Heart left ventricle (tissue), 16 donors: ENCODE results near the gene ACOXL. TPM values are rescaled to one million over a fixed set of nuclear protein-coding genes. Genes with fewer than 3 reads are reported as not detected.

ENCODE experiments used
- ATAC-seq, 4 donors: fragments of 200-7000 bp; cut with Tn5 transposase; one replicate each; pipeline ENCODE4 v1.9.1; 2020 to 2022; ENCODE audit warnings: moderate library complexity in 4 of 4, mild to moderate bottlenecking in 3 of 4, moderate number of reproducible peaks in 1 of 4
- DNase-seq, 5 donors: peaks; one replicate each; pipeline ENCODE4 v3.0.0-alpha.2; 2020
- H3K27ac ChIP-seq, 12 donors: fragments of 200-600 bp; sonication (generic) in 4 of 12; one replicate each; pipeline versions ENCODE4 v1.5.0 to v1.8.0; 2016 to 2022; ENCODE audit warnings: mild to moderate bottlenecking in 2 of 12
- H3K27me3 ChIP-seq, 9 donors: fragments of 200-600 bp; sonication (generic) in 2 of 9; one replicate each; pipeline versions ENCODE4 v1.5.1 to v1.8.0; 2016 to 2022; ENCODE audit warnings: mild to moderate bottlenecking in 3 of 9
- H3K36me3 ChIP-seq, 9 donors: fragments of 200-600 bp; sonication (generic) in 2 of 9; one replicate each; pipeline versions ENCODE4 v1.5.0 to v1.8.0; 2018 to 2022; ENCODE audit warnings: mild to moderate bottlenecking in 2 of 9
- H3K4me1 ChIP-seq, 12 donors: fragments of 200-600 bp; sonication (generic) in 4 of 12; one replicate each; pipeline versions ENCODE4 v1.5.0 to v1.8.0; 2016 to 2022; ENCODE audit warnings: mild to moderate bottlenecking in 3 of 12
- H3K4me3 ChIP-seq, 12 donors: fragments of 200-600 bp; sonication (generic) in 4 of 12; one replicate each; pipeline versions ENCODE4 v1.5.0 to v1.8.0; 2017 to 2022; ENCODE audit warnings: mild to moderate bottlenecking in 9 of 12, moderate library complexity in 4 of 12
- H3K9me3 ChIP-seq, 12 donors: fragments of 200-600 bp; sonication (generic) in 4 of 12; one replicate each; pipeline versions ENCODE4 v1.5.0 to v1.8.0; 2016 to 2022; ENCODE audit warnings: mild to moderate bottlenecking in 1 of 12
- POLR2A ChIP-seq, 2 donors: fragments of 450-650 bp; IDR thresholded peaks; one replicate each; pipeline ENCODE4 v1.6.1; 2017; ENCODE audit warnings: antibody characterized with exemption in 2 of 2, mild to moderate bottlenecking in 2 of 2, moderate library complexity in 2 of 2
- WGBS, 4 donors: extraction: QIAGEN DNeasy Blood & Tissue Kit in 2 of 4; methylation state at CpG; one replicate each; pipeline versions ENCODE4 v1.1.5 to v1.1.7; 2013 to 2018; 5-methylcytosine and 5-hydroxymethylcytosine counted together
- intact Hi-C, 10 donors: fragments of 100-400 bp; cut with DNase I; formaldehyde crosslinking; loops; one replicate each; pipeline versions ENCODE4 v1.11.1 to v1.14.2; 2022
- polyA plus RNA-seq, 2 donors: library from polyadenylated mRNA; stranded (reverse); fragments of 200-250 nt; gene quantifications; one replicate each; pipeline ENCODE4 v1.2.3, GENCODE V29; 2013
- total RNA-seq, 9 donors: library from RNA; depleted of rRNA in 2 of 9; stranded (reverse); fragments of >200 nt in 2 of 9; fragmentation: NEBNext Ultra II Directional in 3 of 9; extraction: Animal tissue kit (Norgen Biotek cat#: 25700) in 3 of 9; gene quantifications; one replicate each; pipeline versions ENCODE4 v1.1.0 to v1.2.4, GENCODE V29; 2016 to 2023
- TF ChIP-seq, protein P1 (sequence below), 12 donors: fragments of 200-600 bp; sonication (generic) in 4 of 12; IDR thresholded peaks; one replicate each; pipeline versions ENCODE4 v1.5.0 to v1.8.0; 2018 to 2022; ENCODE audit warnings: antibody characterized with exemption in 12 of 12, mild to moderate bottlenecking in 5 of 12
- donor health status: ischemic (EF 13 %, LVEDD 7.1; RV severe dilation, severe dysfunction).
- donor health status: healthy with polysubstance abuse.
- donor health status: DM: no; HTN: yes; CAD: no.
- donor health status: DM: no; HTN: no; CAD: no.
- donor health status: ischemic (EF 25% LVEDD 6.9; RV normal size, moderate dysfunction).
- donor health status: ischemic (EF 25% LVEDD 5.7; RV mildly dilated, moderate dysfunction).
- donor health status: healthy.
- donor health status: DM: yes; HTN: yes; CAD: no.
- donor health status: ischemic (EF 35%, LVEDD 5.7; RV mildly dilated, moderate dysfunction).
- donor health status: nonischemic (EF 11% LVEDD 7.7; RV severe dilation, severe dysfunction).
- donor health status: DM: yes; HTN: yes; CAD: no.
- donor health status: PGD.
- donor health status: ischemic (EF 29% LVEDD 5.4; RV normal size, mild dysfunction).
- donor health status: nonischemic (EF 23%, LVEDD 6.1; RV moderate dilation, normal function).

The ACOXL gene
- total and polyA plus RNA-seq, 11 donors, result 0.25 TPM; not detected in 10

DNA sequence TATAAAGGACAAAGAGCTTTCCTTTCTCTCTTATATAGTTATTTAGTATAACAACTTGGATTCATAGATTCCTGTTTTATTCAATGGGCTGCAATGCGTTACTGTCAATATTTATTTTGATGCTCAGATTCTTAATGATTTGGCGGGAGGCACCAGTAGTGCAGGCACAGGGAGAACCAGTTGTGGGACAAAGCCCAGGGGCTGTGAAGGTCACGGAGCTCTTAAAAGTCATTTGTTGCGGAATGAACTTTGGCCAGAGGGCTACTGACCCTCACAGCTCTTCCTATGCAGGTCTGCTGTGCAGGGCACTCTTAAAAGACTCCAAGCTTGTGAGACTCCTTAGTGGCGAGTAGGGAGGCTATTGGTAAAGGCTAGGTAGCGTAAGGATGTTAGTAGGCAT lies 422.4 kb downstream of the ACOXL start:
- H3K36me3 ChIP-seq, result peaks cover 0 to 62% (median 49%) of the 10 kb centered on the region in 9 donors
- DNase-seq (no peak), ATAC-seq (no peak)
- H3K4me1 ChIP-seq, result peaks cover 0 to 12% (median 4%) of the 10 kb centered on the region in 12 donors
- no peak overlapping the region for H3K27ac ChIP-seq
- H3K4me3 ChIP-seq, result no peak overlapping the region
- TF ChIP-seq POLR2A (IDR thresholded peaks at IDR 0.05), result no peak
- TF ChIP-seq, protein P1, sequence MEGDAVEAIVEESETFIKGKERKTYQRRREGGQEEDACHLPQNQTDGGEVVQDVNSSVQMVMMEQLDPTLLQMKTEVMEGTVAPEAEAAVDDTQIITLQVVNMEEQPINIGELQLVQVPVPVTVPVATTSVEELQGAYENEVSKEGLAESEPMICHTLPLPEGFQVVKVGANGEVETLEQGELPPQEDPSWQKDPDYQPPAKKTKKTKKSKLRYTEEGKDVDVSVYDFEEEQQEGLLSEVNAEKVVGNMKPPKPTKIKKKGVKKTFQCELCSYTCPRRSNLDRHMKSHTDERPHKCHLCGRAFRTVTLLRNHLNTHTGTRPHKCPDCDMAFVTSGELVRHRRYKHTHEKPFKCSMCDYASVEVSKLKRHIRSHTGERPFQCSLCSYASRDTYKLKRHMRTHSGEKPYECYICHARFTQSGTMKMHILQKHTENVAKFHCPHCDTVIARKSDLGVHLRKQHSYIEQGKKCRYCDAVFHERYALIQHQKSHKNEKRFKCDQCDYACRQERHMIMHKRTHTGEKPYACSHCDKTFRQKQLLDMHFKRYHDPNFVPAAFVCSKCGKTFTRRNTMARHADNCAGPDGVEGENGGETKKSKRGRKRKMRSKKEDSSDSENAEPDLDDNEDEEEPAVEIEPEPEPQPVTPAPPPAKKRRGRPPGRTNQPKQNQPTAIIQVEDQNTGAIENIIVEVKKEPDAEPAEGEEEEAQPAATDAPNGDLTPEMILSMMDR (IDR thresholded peaks at IDR 0.05), result no peak
- WGBS, 4 donors, result 92 to 99% (median 98%) methylated on average over 6 of the region's 6 CpGs
- no peaks in the 10 kb centered on the region for H3K27me3 ChIP-seq
- intact Hi-C loops, result no loop called here
- no peaks in the 10 kb centered on the region for H3K9me3 ChIP-seq

GRCh38 chr2:111155610-111156009 lies 423.2 kb downstream of the ACOXL start:
- TF ChIP-seq, protein P1 (IDR thresholded peaks at IDR 0.05), result no peak
- TF ChIP-seq POLR2A (IDR thresholded peaks at IDR 0.05), result no peak
- ATAC-seq, result no peak

GRCh38 chr2:111156529-111156928 lies 424.2 kb downstream of the ACOXL start:
- DNase-seq, result no peak
- no peak for ATAC-seq
- 91 to 95% (median 93%) methylated on average over 8 of the region's 8 CpGs for WGBS, 4 donors
- peaks cover 0 to 21% (median 13%) of the 10 kb centered on the region in 12 donors for H3K4me1 ChIP-seq
- H3K27ac ChIP-seq, result no peak overlapping the region
- H3K9me3 ChIP-seq, result no peaks in the 10 kb centered on the region
- H3K27me3 ChIP-seq, result no peaks in the 10 kb centered on the region
- H3K4me3 ChIP-seq, result no peak overlapping the region
- H3K36me3 ChIP-seq, result peaks cover 0 to 56% (median 34%) of the 10 kb centered on the region in 9 donors
- TF ChIP-seq, protein P1 (IDR thresholded peaks at IDR 0.05), result no peak
- TF ChIP-seq POLR2A (IDR thresholded peaks at IDR 0.05), result no peak
- intact Hi-C loops, result no loop called here

More at GRCh38 chr2:111155610-111156009, 423.2 kb downstream of the ACOXL start:
- Histone ChIP-seq H3K9me3 (no peaks in the 10 kb centered on the region), H3K27ac (no peak overlapping the region), H3K4me3 (no peak overlapping the region), H3K4me1 (peaks cover 0 to 16% (median 7%) of the 10 kb centered on the region in 12 donors), H3K36me3 (peaks cover 0 to 55% (median 42%) of the 10 kb centered on the region in 9 donors), H3K27me3 (no peaks in the 10 kb centered on the region)
- intact Hi-C loops, result no loop called here
- DNase-seq, result no peak
- WGBS, 4 donors, result 80 to 91% (median 86%) methylated on average over 1 of the region's 1 CpG

- WGBS, 4 donors, result 81 to 91% (median 88%) methylated on average over 5 of the region's 5 CpGs
- Histone ChIP-seq H3K36me3 (peaks cover 0 to 50% (median 28%) of the 10 kb centered on the region in 9 donors), H3K4me3 (no peak overlapping the region), H3K27ac (no peak overlapping the region), H3K27me3 (no peaks in the 10 kb centered on the region), H3K4me1 (peaks cover 0 to 28% (median 19%) of the 10 kb centered on the region in 12 donors), H3K9me3 (no peaks in the 10 kb centered on the region)
- no peak for DNase-seq
- TF ChIP-seq, protein P1 (IDR thresholded peaks at IDR 0.05), result no peak
- no peak for TF ChIP-seq POLR2A (IDR thresholded peaks at IDR 0.05)
- ATAC-seq, result no peak
- intact Hi-C loops, result no loop called here
Observed at GRCh38 chr2:111157071-111157661, 424.8 kb downstream of the ACOXL start.
